Measurements from ENCODE around the gene CHGA. TPM values are rescaled to one million over a fixed set of nuclear protein-coding genes. Genes with fewer than 3 reads are reported as not detected.

The CHGA gene
- total and polyA plus RNA-seq, 2 donors from 2014 or later: 0.38 to 6.6 TPM

DNA sequence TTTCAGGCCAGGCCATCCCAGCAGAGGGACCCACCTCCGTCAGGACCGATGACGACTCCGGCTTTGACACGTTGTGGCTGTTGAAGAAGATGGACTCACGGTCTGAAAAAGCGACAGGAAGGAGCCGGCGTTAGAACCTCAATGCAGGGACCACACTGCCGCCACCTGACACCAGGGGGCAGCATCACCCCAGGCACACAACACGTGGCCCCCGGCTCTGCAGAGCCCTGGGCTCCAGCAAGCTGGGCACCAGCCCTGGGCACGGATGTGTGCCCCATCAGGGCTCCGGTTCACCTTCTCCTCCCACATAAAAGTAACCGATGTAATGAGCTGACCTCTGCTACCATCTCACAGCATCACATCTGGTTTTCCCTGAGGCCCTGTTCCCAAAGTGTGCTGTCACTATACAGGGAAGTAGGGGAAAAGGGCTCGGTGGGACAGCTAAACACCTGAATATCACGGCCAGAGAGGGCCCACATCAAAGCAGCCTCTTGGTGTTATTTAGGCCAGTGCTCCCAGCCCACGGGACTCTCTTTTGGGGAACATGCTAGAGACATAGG lies 29.0 kb downstream of the CHGA start:
- Histone ChIP-seq H3K4me3 (ENCODE audit: low read length in 3 of 3) (no peak overlapping the region), H3K27ac (ENCODE audit: low read depth in 2 of 2, low read length in 2 of 2) (no peak overlapping the region), H3K9me3 (ENCODE audit: control insufficient read depth in 2 of 3, insufficient read depth in 1 of 3, low read length in 3 of 3) (no peaks in the 10 kb centered on the region), H3K36me3 (ENCODE audit: control insufficient read depth in 2 of 3, insufficient read depth in 3 of 3, low read length in 3 of 3) (peaks cover 0 to 43% (median 21%) of the 10 kb centered on the region in 3 donors), H3K9ac (ENCODE audit: low read length in 3 of 3) (no peak overlapping the region), H3K4me1 (ENCODE audit: control insufficient read depth in 2 of 3, insufficient read depth in 2 of 3, low read depth in 1 of 3, low read length in 3 of 3) (peaks cover 0 to 2% (median 0%) of the 10 kb centered on the region in 3 donors), H3K27me3 (ENCODE audit: control insufficient read depth, insufficient read depth, low read length) (no peaks in the 10 kb centered on the region)
- TF ChIP-seq, protein P1, sequence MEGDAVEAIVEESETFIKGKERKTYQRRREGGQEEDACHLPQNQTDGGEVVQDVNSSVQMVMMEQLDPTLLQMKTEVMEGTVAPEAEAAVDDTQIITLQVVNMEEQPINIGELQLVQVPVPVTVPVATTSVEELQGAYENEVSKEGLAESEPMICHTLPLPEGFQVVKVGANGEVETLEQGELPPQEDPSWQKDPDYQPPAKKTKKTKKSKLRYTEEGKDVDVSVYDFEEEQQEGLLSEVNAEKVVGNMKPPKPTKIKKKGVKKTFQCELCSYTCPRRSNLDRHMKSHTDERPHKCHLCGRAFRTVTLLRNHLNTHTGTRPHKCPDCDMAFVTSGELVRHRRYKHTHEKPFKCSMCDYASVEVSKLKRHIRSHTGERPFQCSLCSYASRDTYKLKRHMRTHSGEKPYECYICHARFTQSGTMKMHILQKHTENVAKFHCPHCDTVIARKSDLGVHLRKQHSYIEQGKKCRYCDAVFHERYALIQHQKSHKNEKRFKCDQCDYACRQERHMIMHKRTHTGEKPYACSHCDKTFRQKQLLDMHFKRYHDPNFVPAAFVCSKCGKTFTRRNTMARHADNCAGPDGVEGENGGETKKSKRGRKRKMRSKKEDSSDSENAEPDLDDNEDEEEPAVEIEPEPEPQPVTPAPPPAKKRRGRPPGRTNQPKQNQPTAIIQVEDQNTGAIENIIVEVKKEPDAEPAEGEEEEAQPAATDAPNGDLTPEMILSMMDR (IDR thresholded peaks at IDR 0.05; ENCODE audit: borderline replicate concordance, extremely low read depth, insufficient read depth): peak; percentile 92
- FAIRE-seq (no peak), DNase-seq (peak; percentile 67 to 87 (median 77))
- intact Hi-C loops (cut with DNase I): loop anchor here (10.0 kb wide), 1 partner anchor 183 kb away; no protein-coding TSS in a partner anchor

DNA sequence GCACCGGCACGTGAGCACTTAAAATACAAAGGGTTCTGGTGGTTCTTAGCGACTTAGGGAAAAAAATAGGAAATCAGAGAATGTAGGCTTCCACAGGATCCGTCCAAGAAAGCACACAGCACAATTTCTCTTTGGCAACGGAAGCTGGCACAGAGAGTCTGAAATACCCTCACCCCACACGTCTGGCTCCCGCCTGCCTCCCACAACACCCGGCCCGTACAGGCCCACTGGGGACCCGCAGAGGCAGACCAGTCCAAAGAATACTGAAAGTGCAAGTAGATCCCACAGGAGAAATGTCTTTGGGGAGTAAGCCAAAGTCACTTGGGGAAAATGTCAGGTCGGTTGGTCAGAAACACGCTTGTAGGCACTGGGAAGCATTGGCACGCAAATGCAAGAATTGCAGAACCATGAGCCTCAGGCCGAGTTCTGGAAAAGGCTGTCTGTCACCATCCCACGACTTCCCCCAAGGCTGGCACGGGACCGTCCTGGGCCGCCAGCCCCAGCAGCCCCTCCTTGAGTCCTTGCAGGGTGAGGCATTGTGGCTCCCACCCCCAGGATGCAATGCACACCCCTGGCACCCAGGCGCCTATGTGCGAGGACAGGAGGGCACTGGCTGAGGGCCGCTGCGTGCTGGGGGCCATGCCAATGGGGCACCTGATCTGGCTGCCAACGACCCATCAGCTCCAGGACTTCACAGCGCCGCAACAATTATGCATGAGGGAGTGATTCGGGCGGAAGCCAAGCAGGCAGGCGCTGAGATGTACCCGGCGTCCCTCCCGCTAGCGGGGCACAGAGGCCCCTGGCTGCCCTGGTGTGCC lies 29.7 kb downstream of the CHGA start:
- TF ChIP-seq, protein P1 (IDR thresholded peaks at IDR 0.05; ENCODE audit: borderline replicate concordance, extremely low read depth, insufficient read depth): no peak
- no peak for FAIRE-seq
- Histone ChIP-seq H3K27me3 (ENCODE audit: control insufficient read depth, insufficient read depth, low read length) (no peaks in the 10 kb centered on the region), H3K9ac (ENCODE audit: low read length in 3 of 3) (no peak overlapping the region), H3K27ac (ENCODE audit: low read depth in 2 of 2, low read length in 2 of 2) (no peak overlapping the region), H3K9me3 (ENCODE audit: control insufficient read depth in 2 of 3, insufficient read depth in 1 of 3, low read length in 3 of 3) (no peaks in the 10 kb centered on the region), H3K4me3 (ENCODE audit: low read length in 3 of 3) (no peak overlapping the region), H3K4me1 (ENCODE audit: control insufficient read depth in 2 of 3, insufficient read depth in 2 of 3, low read depth in 1 of 3, low read length in 3 of 3) (peaks cover 0 to 2% (median 0%) of the 10 kb centered on the region in 3 donors), H3K36me3 (ENCODE audit: control insufficient read depth in 2 of 3, insufficient read depth in 3 of 3, low read length in 3 of 3) (peaks cover 0 to 42% (median 25%) of the 10 kb centered on the region in 3 donors)
- DNase-seq: peak in 1 of 5 donors; percentile 54
- intact Hi-C loops (cut with DNase I): loop anchor here (10.0 kb wide), 1 partner anchor 182 kb away; no protein-coding TSS in a partner anchor

DNA sequence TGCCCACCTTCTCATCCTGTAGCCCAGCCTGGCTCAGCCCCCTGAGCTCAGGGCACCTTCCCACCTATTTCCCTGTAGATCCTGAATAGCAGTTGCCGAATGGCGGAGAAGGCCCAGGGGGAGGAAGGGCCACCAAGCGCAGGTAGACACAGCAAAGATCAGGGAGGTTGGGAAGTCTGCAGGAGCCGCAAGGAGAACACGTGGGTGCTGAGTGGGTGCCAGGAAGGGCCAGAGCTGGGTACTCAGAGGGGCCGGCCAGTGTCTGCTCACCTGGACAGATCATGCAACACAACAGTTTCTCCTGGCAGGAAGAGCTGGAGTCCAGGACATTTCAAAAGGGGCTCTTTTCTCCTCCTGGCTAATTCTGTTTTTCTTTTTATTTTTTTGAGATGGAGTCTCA lies 30.6 kb downstream of the CHGA start:
- Histone ChIP-seq H3K9ac (ENCODE audit: low read length in 3 of 3) (no peak overlapping the region), H3K9me3 (ENCODE audit: control insufficient read depth in 2 of 3, insufficient read depth in 1 of 3, low read length in 3 of 3) (no peaks in the 10 kb centered on the region), H3K36me3 (ENCODE audit: control insufficient read depth in 2 of 3, insufficient read depth in 3 of 3, low read length in 3 of 3) (peaks cover 0 to 40% (median 27%) of the 10 kb centered on the region in 3 donors), H3K27me3 (ENCODE audit: control insufficient read depth, insufficient read depth, low read length) (no peaks in the 10 kb centered on the region), H3K4me3 (ENCODE audit: low read length in 3 of 3) (no peak overlapping the region), H3K27ac (ENCODE audit: low read depth in 2 of 2, low read length in 2 of 2) (no peak overlapping the region), H3K4me1 (ENCODE audit: control insufficient read depth in 2 of 3, insufficient read depth in 2 of 3, low read depth in 1 of 3, low read length in 3 of 3) (peaks cover 0 to 2% (median 0%) of the 10 kb centered on the region in 3 donors)
- TF ChIP-seq, protein P1 (IDR thresholded peaks at IDR 0.05; ENCODE audit: borderline replicate concordance, extremely low read depth, insufficient read depth): no peak
- peak in 1 of 5 donors; percentile 43 for DNase-seq
- FAIRE-seq: no peak
- intact Hi-C loops (cut with DNase I): loop anchor here (10.0 kb wide), 1 partner anchor 181 kb away; no protein-coding TSS in a partner anchor
